Measurements from ENCODE around the gene PDE1C.
"Not testable (repeated sequence)": the region's sequence is repeated elsewhere in the genome, so short reads cannot be mapped to it uniquely, and the experiment has no call there.

PDE1C gene

GRCh38 chr7:32078824-32079223, 8.6 kb upstream of the PDE1C start:
- DNase-seq (ENCODE audit: insufficient read length, low spot score) (no peak), FAIRE-seq (no peak)
- no peak for TF ChIP-seq TAF1 (IDR thresholded peaks at IDR 0.05; ENCODE audit: low read depth, low read length)
- no peak for TF ChIP-seq POU2F2 (IDR thresholded peaks at IDR 0.05; ENCODE audit: low read depth, low read length)
- no peak for TF ChIP-seq POLR2A (IDR thresholded peaks at IDR 0.05; ENCODE audit: low read depth, low read length)
- no peak for TF ChIP-seq POLR2AphosphoS5 (IDR thresholded peaks at IDR 0.05; ENCODE audit: low read depth, low read length)
- no peak for TF ChIP-seq SPI1 (IDR thresholded peaks at IDR 0.05; ENCODE audit: low read depth, low read length)
- TF ChIP-seq PAX5 (IDR thresholded peaks at IDR 0.05; ENCODE audit: insufficient read depth, low read length, severe bottlenecking): no peak

GRCh38 chr7:32077806-32078205, 7.6 kb upstream of the PDE1C start:
- FAIRE-seq (no peak), DNase-seq (ENCODE audit: insufficient read length, low spot score) (no peak)
- TF ChIP-seq SPI1 (IDR thresholded peaks at IDR 0.05; ENCODE audit: low read depth, low read length) (no peak), TAF1 (IDR thresholded peaks at IDR 0.05; ENCODE audit: low read depth, low read length) (no peak), PAX5 (IDR thresholded peaks at IDR 0.05; ENCODE audit: insufficient read depth, low read length, severe bottlenecking) (no peak), POU2F2 (IDR thresholded peaks at IDR 0.05; ENCODE audit: low read depth, low read length) (no peak), POLR2AphosphoS5 (IDR thresholded peaks at IDR 0.05; ENCODE audit: low read depth, low read length) (no peak), POLR2A (IDR thresholded peaks at IDR 0.05; ENCODE audit: low read depth, low read length) (no peak)

- DNase-seq (ENCODE audit: insufficient read length, low spot score); FAIRE-seq: not testable (repeated sequence)
Measured at GRCh38 chr7:32076802-32077201, 6.6 kb upstream of the PDE1C start.

- TF ChIP-seq POLR2AphosphoS5 (IDR thresholded peaks at IDR 0.05; ENCODE audit: low read depth, low read length) (no peak), PAX5 (IDR thresholded peaks at IDR 0.05; ENCODE audit: insufficient read depth, low read length, severe bottlenecking) (no peak), SPI1 (IDR thresholded peaks at IDR 0.05; ENCODE audit: low read depth, low read length) (no peak), TAF1 (IDR thresholded peaks at IDR 0.05; ENCODE audit: low read depth, low read length) (no peak), POLR2A (IDR thresholded peaks at IDR 0.05; ENCODE audit: low read depth, low read length) (no peak), POU2F2 (IDR thresholded peaks at IDR 0.05; ENCODE audit: low read depth, low read length) (no peak)
- FAIRE-seq: no peak
- no peak for DNase-seq (ENCODE audit: insufficient read length, low spot score)
Measured at GRCh38 chr7:32075612-32076011, 5.4 kb upstream of the PDE1C start.

GRCh38 chr7:32074787-32075585, 4.8 kb upstream of the PDE1C start:
- TF ChIP-seq POLR2A (IDR thresholded peaks at IDR 0.05; ENCODE audit: low read depth, low read length) (no peak), POLR2AphosphoS5 (IDR thresholded peaks at IDR 0.05; ENCODE audit: low read depth, low read length) (no peak)
- DNase-seq (ENCODE audit: insufficient read length, low spot score) (no peak), FAIRE-seq (no peak)

- DNase-seq (ENCODE audit: insufficient read length, low spot score): no peak
- TF ChIP-seq TAF1 (IDR thresholded peaks at IDR 0.05; ENCODE audit: low read depth, low read length) (no peak), POU2F2 (IDR thresholded peaks at IDR 0.05; ENCODE audit: low read depth, low read length) (no peak), PAX5 (IDR thresholded peaks at IDR 0.05; ENCODE audit: insufficient read depth, low read length, severe bottlenecking) (no peak), POLR2A (IDR thresholded peaks at IDR 0.05; ENCODE audit: low read depth, low read length) (no peak), POLR2AphosphoS5 (IDR thresholded peaks at IDR 0.05; ENCODE audit: low read depth, low read length) (no peak), SPI1 (IDR thresholded peaks at IDR 0.05; ENCODE audit: low read depth, low read length) (no peak)
- no peak for FAIRE-seq
Measured at GRCh38 chr7:32073533-32073932, 3.3 kb upstream of the PDE1C start.

- FAIRE-seq (no peak), DNase-seq (ENCODE audit: insufficient read length, low spot score) (no peak)
- TF ChIP-seq POU2F2 (IDR thresholded peaks at IDR 0.05; ENCODE audit: low read depth, low read length): no peak
- no peak for TF ChIP-seq PAX5 (IDR thresholded peaks at IDR 0.05; ENCODE audit: insufficient read depth, low read length, severe bottlenecking)
- no peak for TF ChIP-seq SPI1 (IDR thresholded peaks at IDR 0.05; ENCODE audit: low read depth, low read length)
- TF ChIP-seq POLR2A (IDR thresholded peaks at IDR 0.05; ENCODE audit: low read depth, low read length): no peak
- no peak for TF ChIP-seq POLR2AphosphoS5 (IDR thresholded peaks at IDR 0.05; ENCODE audit: low read depth, low read length)
- TF ChIP-seq TAF1 (IDR thresholded peaks at IDR 0.05; ENCODE audit: low read depth, low read length): no peak
Measured at GRCh38 chr7:32072397-32072796, 2.2 kb upstream of the PDE1C start.

GRCh38 chr7:32071466-32072091, 1.4 kb upstream of the PDE1C start:
- no peak for TF ChIP-seq TAF1 (IDR thresholded peaks at IDR 0.05; ENCODE audit: low read depth, low read length)
- no peak for TF ChIP-seq SPI1 (IDR thresholded peaks at IDR 0.05; ENCODE audit: low read depth, low read length)
- TF ChIP-seq POU2F2 (IDR thresholded peaks at IDR 0.05; ENCODE audit: low read depth, low read length): no peak
- TF ChIP-seq POLR2AphosphoS5 (IDR thresholded peaks at IDR 0.05; ENCODE audit: low read depth, low read length): no peak
- TF ChIP-seq POLR2A (IDR thresholded peaks at IDR 0.05; ENCODE audit: low read depth, low read length): no peak
- no peak for TF ChIP-seq PAX5 (IDR thresholded peaks at IDR 0.05; ENCODE audit: insufficient read depth, low read length, severe bottlenecking)

GRCh38 chr7:32070051-32070405, 179 bp downstream of the PDE1C start:
- DNase-seq (ENCODE audit: insufficient read length, low spot score) (no peak), FAIRE-seq (no peak)
- TF ChIP-seq POLR2A (IDR thresholded peaks at IDR 0.05; ENCODE audit: low read depth, low read length) (no peak), POLR2AphosphoS5 (IDR thresholded peaks at IDR 0.05; ENCODE audit: low read depth, low read length) (no peak), TAF1 (IDR thresholded peaks at IDR 0.05; ENCODE audit: low read depth, low read length) (no peak), POU2F2 (IDR thresholded peaks at IDR 0.05; ENCODE audit: low read depth, low read length) (no peak), PAX5 (IDR thresholded peaks at IDR 0.05; ENCODE audit: insufficient read depth, low read length, severe bottlenecking) (no peak), SPI1 (IDR thresholded peaks at IDR 0.05; ENCODE audit: low read depth, low read length) (no peak)

More at GRCh38 chr7:32071466-32072091, 1.4 kb upstream of the PDE1C start:
- DNase-seq (ENCODE audit: insufficient read length, low spot score) (no peak), FAIRE-seq (no peak)

GRCh38 chr7:32069116-32069650, 1.0 kb downstream of the PDE1C start:
- FAIRE-seq (no peak), DNase-seq (ENCODE audit: insufficient read length, low spot score) (no peak)
- TF ChIP-seq PAX5 (IDR thresholded peaks at IDR 0.05; ENCODE audit: insufficient read depth, low read length, severe bottlenecking) (no peak), POLR2AphosphoS5 (IDR thresholded peaks at IDR 0.05; ENCODE audit: low read depth, low read length) (no peak), SPI1 (IDR thresholded peaks at IDR 0.05; ENCODE audit: low read depth, low read length) (no peak), POU2F2 (IDR thresholded peaks at IDR 0.05; ENCODE audit: low read depth, low read length) (no peak), TAF1 (IDR thresholded peaks at IDR 0.05; ENCODE audit: low read depth, low read length) (no peak), POLR2A (IDR thresholded peaks at IDR 0.05; ENCODE audit: low read depth, low read length) (no peak)

Data from GM12891 (cell line).